ENCODE data around the gene TKT. TPM values are rescaled to one million over a fixed set of nuclear protein-coding genes. Genes with fewer than 3 reads are reported as not detected.

TKT gene
- total RNA-seq, 1 experiment from 2014 or later, result 339 TPM

DNA sequence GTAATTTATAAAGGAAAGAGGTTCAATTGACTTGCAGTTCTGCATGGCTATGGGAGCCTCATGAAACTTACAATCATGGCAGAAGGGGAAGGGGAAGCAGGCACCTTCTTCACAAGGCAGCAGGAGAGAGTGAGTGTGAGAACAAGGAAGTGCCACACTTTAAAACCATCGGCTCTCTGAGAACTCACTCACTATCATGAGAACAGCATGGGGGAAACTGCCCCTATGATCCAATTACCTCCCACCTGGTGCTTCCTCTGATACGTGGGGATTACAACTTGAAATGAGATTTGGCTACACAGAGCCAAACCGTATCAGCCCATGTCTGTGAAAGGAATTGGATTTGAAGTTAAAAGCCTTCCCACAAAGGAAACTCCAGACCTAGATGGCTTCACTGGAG is 39.1 kb downstream of the TKT start:
- Mint-ChIP-seq H3K27ac (ENCODE audit: unreplicated experiment) (no peak overlapping the region), H3K36me3 (ENCODE audit: insufficient read depth, unreplicated experiment) (peaks cover 16% of the 10 kb centered on the region), H3K4me1 (ENCODE audit: low read depth, unreplicated experiment) (no peaks in the 10 kb centered on the region), H3K4me3 (ENCODE audit: unreplicated experiment) (no peak overlapping the region), H3K9me3 (ENCODE audit: unreplicated experiment) (no peaks in the 10 kb centered on the region), H3K27me3 (ENCODE audit: insufficient read depth, unreplicated experiment) (peaks cover 2% of the 10 kb centered on the region)
- H3K36me3 ChIP-seq (ENCODE audit: control insufficient read depth, insufficient read depth, low read length), result no peaks in the 10 kb centered on the region
- CTCF ChIA-PET, result no interaction called here
- no peaks in the 10 kb centered on the region for H3K9me3 ChIP-seq
- no peak overlapping the region for H3K4me3 ChIP-seq (ENCODE audit: low read depth, low read length)
- POLR2A ChIA-PET, result no interaction called here
- no peaks in the 10 kb centered on the region for H3K27me3 ChIP-seq (replicated peaks; ENCODE audit: control insufficient read depth, insufficient read depth, low read length)
- intact Hi-C loops (cut with micrococcal nuclease; ENCODE audit: unreplicated experiment), result no loop called here
- TF ChIP-seq, protein P1, sequence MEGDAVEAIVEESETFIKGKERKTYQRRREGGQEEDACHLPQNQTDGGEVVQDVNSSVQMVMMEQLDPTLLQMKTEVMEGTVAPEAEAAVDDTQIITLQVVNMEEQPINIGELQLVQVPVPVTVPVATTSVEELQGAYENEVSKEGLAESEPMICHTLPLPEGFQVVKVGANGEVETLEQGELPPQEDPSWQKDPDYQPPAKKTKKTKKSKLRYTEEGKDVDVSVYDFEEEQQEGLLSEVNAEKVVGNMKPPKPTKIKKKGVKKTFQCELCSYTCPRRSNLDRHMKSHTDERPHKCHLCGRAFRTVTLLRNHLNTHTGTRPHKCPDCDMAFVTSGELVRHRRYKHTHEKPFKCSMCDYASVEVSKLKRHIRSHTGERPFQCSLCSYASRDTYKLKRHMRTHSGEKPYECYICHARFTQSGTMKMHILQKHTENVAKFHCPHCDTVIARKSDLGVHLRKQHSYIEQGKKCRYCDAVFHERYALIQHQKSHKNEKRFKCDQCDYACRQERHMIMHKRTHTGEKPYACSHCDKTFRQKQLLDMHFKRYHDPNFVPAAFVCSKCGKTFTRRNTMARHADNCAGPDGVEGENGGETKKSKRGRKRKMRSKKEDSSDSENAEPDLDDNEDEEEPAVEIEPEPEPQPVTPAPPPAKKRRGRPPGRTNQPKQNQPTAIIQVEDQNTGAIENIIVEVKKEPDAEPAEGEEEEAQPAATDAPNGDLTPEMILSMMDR (IDR thresholded peaks at IDR 0.05; ENCODE audit: insufficient read depth in 1 of 2, low read depth in 1 of 2, low read length in 1 of 2, severe bottlenecking in 1 of 2, unreplicated experiment in 1 of 2), result no peak
- no peaks in the 10 kb centered on the region for H3K4me1 ChIP-seq
- BruUV-seq (replicated peaks), result no TSS peak
- peak in 1 of 2 experiments; percentile 4 for DNase-seq

DNA sequence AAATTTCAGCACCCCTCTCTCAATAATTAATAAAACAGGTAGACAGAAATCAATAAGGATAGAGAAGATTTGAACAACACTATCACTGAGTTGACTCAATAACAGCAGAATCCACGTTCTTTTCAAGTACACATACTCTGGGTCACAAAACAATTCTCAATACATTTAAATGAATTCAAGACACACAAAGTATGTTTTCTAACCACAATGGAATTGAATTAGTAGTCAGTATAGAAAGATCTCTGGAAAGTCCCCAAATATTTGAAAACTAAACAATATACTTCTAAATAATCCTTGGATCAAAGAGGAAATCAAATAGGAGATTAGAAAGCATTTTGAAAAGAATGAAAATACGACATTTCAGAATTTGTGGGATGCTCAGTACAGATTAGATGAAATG is 40.0 kb downstream of the TKT start:
- H3K9me3 Mint-ChIP-seq (ENCODE audit: unreplicated experiment), result no peaks in the 10 kb centered on the region
- POLR2A ChIA-PET, result interaction anchor here (0.6 kb wide), 1 partner anchor 40 kb away, joined by 3 read pairs; the partner anchor contains the start of gene TKT
- intact Hi-C loops (cut with micrococcal nuclease; ENCODE audit: unreplicated experiment), result no loop called here

DNA sequence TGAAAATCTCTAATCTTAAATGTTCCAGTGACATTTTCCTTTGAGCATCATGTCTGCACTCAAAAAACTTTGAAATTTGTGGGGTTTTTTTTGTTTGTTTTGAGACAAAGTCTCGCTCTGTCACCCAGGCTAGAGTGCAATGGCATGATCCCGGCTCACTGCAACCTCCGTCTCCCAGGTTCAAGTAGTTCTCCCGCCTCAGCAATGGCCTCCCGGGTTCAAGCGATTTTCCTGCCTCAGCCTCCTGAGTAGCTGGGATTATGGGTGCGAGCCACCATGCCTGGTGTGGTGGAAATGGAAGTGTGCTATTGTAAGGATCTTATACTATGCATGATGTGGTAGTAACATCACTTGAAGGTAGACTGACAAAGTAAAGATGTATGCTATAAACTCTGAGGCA is 42.5 kb downstream of the TKT start:
- Mint-ChIP-seq H3K4me1 (ENCODE audit: low read depth, unreplicated experiment) (no peaks in the 10 kb centered on the region), H3K4me3 (ENCODE audit: unreplicated experiment) (no peak overlapping the region), H3K27ac (ENCODE audit: unreplicated experiment) (no peak overlapping the region), H3K27me3 (ENCODE audit: insufficient read depth, unreplicated experiment) (peaks cover 1% of the 10 kb centered on the region), H3K36me3 (ENCODE audit: insufficient read depth, unreplicated experiment) (no peaks in the 10 kb centered on the region), H3K9me3 (ENCODE audit: unreplicated experiment) (no peaks in the 10 kb centered on the region)
- intact Hi-C loops (cut with micrococcal nuclease; ENCODE audit: unreplicated experiment), result no loop called here
- no peak for DNase-seq
- Histone ChIP-seq H3K4me1 (no peaks in the 10 kb centered on the region), H3K4me3 (ENCODE audit: low read depth, low read length) (no peak overlapping the region), H3K36me3 (ENCODE audit: control insufficient read depth, insufficient read depth, low read length) (no peaks in the 10 kb centered on the region), H3K9me3 (0 out of 2 replicates have a peak, but pooled peaks cover 9% of the 10 kb centered on the region), H3K27me3 (replicated peaks; ENCODE audit: control insufficient read depth, insufficient read depth, low read length) (no peaks in the 10 kb centered on the region)
- POLR2A ChIA-PET, result no interaction called here
- TF ChIP-seq, protein P1 (IDR thresholded peaks at IDR 0.05; ENCODE audit: insufficient read depth in 1 of 2, low read depth in 1 of 2, low read length in 1 of 2, severe bottlenecking in 1 of 2, unreplicated experiment in 1 of 2), result no peak
- CTCF ChIA-PET, result no interaction called here
- no TSS peak for BruUV-seq (replicated peaks)

More for the DNA sequence above, 40.0 kb downstream of the TKT start:
- TF ChIP-seq, protein P1 (IDR thresholded peaks at IDR 0.05; ENCODE audit: insufficient read depth in 1 of 2, low read depth in 1 of 2, low read length in 1 of 2, severe bottlenecking in 1 of 2, unreplicated experiment in 1 of 2), result no peak
- Mint-ChIP-seq H3K4me1 (ENCODE audit: low read depth, unreplicated experiment) (no peaks in the 10 kb centered on the region), H3K4me3 (ENCODE audit: unreplicated experiment) (no peak overlapping the region), H3K27me3 (ENCODE audit: insufficient read depth, unreplicated experiment) (peaks cover 2% of the 10 kb centered on the region), H3K27ac (ENCODE audit: unreplicated experiment) (no peak overlapping the region), H3K36me3 (ENCODE audit: insufficient read depth, unreplicated experiment) (peaks cover 9% of the 10 kb centered on the region)
- CTCF ChIA-PET, result no interaction called here
- no peak overlapping the region for H3K4me3 ChIP-seq (ENCODE audit: low read depth, low read length)
- no peaks in the 10 kb centered on the region for H3K36me3 ChIP-seq (ENCODE audit: control insufficient read depth, insufficient read depth, low read length)
- no peaks in the 10 kb centered on the region for H3K27me3 ChIP-seq (replicated peaks; ENCODE audit: control insufficient read depth, insufficient read depth, low read length)
- H3K9me3 ChIP-seq, result no peaks in the 10 kb centered on the region
- no peak for DNase-seq
- no peaks in the 10 kb centered on the region for H3K4me1 ChIP-seq
- BruUV-seq (replicated peaks), result no TSS peak

Measured in Caco-2 (cell line).